HUES64 (cell line): ENCODE data around the gene CDC42BPB.

Source experiments
- H3K27ac ChIP-seq: 2 replicates; pipeline ENCODE4 v1.7.0; 2013; ENCODE audit warnings: low read depth, low read length, inconsistent platforms
- H3K27me3 ChIP-seq: 2 replicates; pipeline ENCODE4 v1.6.1; 2013; ENCODE audit warnings: mild to moderate bottlenecking, low read length; ENCODE audit not compliant: insufficient read depth
- H3K36me3 ChIP-seq: 2 replicates; pipeline ENCODE4 v1.6.1; 2013; ENCODE audit warnings: mild to moderate bottlenecking, low read length; ENCODE audit not compliant: insufficient read depth
- H3K4me1 ChIP-seq: 2 replicates; pipeline ENCODE4 v1.6.1; 2013; ENCODE audit warnings: mild to moderate bottlenecking, low read length, moderate library complexity; ENCODE audit not compliant: insufficient read depth
- H3K4me3 ChIP-seq: 2 replicates; pipeline ENCODE4 v1.5.1; 2013; ENCODE audit warnings: mild to moderate bottlenecking, low read length, moderate library complexity
- H3K9ac ChIP-seq: 2 replicates; pipeline ENCODE4 v1.6.1; 2013; ENCODE audit warnings: mild to moderate bottlenecking, low read depth, low read length
- H3K9me3 ChIP-seq: 2 replicates; pipeline ENCODE4 v1.6.1; 2013; ENCODE audit warnings: low read depth, low read length; ENCODE audit not compliant: insufficient read depth
- WGBS: fragments of 150-250, 120-280 bp; methylation state at CpG from one replicate; pipeline ENCODE4 v1.1.7; 2013; ENCODE audit warnings: missing lambda C conversion rate; 5-methylcytosine and 5-hydroxymethylcytosine counted together

The CDC42BPB gene

GRCh38 chr14:102953100-102953499 is 104.2 kb downstream of the CDC42BPB start:
- peaks cover 89% of the 10 kb centered on the region for H3K36me3 ChIP-seq
- H3K27me3 ChIP-seq = no peaks in the 10 kb centered on the region
- no peak overlapping the region for H3K27ac ChIP-seq
- H3K4me3 ChIP-seq = no peak overlapping the region
- 95% methylated on average over 15 of the region's 15 CpGs for WGBS
- no peak overlapping the region for H3K9ac ChIP-seq
- H3K4me1 ChIP-seq = no peaks in the 10 kb centered on the region
- H3K9me3 ChIP-seq = no peaks in the 10 kb centered on the region

DNA sequence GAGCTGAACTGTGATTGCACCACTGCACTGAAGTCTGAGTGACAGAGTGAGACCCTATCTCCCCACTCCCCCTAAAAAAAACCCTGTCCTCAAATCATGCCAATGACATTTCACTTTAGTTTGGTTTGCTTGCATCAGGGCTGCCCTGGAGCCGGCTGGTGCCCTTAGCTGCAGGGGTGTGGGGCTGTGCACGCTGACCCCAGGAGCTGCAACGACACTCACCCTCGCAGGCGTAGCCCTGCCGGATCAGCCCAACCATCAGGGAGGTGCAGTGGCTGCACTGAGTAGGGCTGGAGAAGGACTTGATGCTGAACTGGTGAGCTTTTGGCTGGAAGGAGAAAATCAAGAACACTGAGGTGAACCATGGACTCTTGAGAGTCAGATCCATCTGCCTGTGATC is 105.1 kb downstream of the CDC42BPB start:
- Histone ChIP-seq H3K9me3 (no peaks in the 10 kb centered on the region), H3K27ac (no peak overlapping the region), H3K36me3 (peaks cover 87% of the 10 kb centered on the region), H3K27me3 (no peaks in the 10 kb centered on the region), H3K4me1 (no peaks in the 10 kb centered on the region), H3K9ac (no peak overlapping the region), H3K4me3 (no peak overlapping the region)
- WGBS = 90% methylated on average over 6 of the region's 6 CpGs

GRCh38 chr14:102951799-102952198 is 105.5 kb downstream of the CDC42BPB start:
- Histone ChIP-seq H3K4me1 (no peaks in the 10 kb centered on the region), H3K4me3 (no peak overlapping the region), H3K9ac (no peak overlapping the region), H3K27ac (no peak overlapping the region), H3K27me3 (no peaks in the 10 kb centered on the region), H3K9me3 (no peaks in the 10 kb centered on the region), H3K36me3 (peaks cover 87% of the 10 kb centered on the region)
- 81% methylated on average over 8 of the region's 8 CpGs for WGBS

DNA sequence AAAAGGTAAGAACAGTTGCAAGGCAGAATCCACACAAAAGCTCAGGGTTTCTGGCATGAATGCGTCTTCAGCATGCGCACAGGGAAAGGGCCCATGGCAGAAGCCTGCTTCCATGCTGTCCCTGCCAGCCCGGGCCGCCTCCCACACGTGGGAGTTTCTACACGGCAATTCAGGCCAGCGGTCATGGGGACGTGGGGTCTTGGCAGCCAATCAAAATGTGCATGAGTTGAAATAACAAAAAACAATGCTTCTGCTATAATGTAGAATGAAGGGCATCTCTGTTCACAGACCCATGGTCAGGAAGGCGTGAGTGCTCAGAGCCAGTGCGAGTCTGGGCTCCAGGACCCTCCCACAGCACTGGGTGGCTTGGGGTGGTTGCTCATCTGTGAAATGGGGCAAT is 106.3 kb downstream of the CDC42BPB start:
- Histone ChIP-seq H3K27ac (no peak overlapping the region), H3K9me3 (no peaks in the 10 kb centered on the region), H3K4me3 (no peak overlapping the region), H3K4me1 (no peaks in the 10 kb centered on the region), H3K36me3 (peaks cover 87% of the 10 kb centered on the region), H3K9ac (no peak overlapping the region), H3K27me3 (no peaks in the 10 kb centered on the region)
- 94% methylated on average over 10 of the region's 10 CpGs for WGBS

DNA sequence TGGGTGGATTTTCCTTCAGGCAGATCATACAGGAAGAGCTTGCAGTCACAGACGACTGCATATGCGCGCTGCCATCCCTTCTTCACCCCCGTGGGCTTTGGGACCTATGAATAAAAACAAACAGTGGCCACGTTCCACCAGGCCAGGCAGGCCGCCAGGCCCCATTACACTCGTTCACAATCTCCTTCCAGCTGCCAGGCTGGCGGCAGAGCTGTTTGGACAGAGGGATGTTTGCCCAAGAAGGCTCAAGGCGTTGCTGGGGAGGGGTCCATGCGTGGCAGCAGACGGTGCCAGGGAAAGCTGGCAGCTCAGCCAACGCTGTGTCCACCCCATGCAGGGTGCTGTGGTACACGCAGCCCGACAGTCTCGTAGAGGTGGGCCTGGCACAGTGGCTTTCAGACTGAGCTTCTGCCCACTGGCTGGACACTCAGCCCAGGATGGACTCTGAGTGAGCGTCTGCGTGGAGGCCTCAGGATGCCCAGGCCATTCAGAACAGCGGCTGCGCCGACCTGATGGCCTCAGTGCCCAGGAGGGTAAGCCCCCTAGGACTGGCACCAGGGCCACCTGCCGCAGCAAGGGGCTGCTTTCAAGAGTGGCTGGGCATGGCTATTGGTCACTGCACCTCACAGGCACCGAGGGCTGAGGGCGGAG is 107.4 kb downstream of the CDC42BPB start:
- H3K4me3 ChIP-seq = no peak overlapping the region
- peaks cover 87% of the 10 kb centered on the region for H3K36me3 ChIP-seq
- no peaks in the 10 kb centered on the region for H3K9me3 ChIP-seq
- no peak overlapping the region for H3K9ac ChIP-seq
- no peaks in the 10 kb centered on the region for H3K27me3 ChIP-seq
- no peaks in the 10 kb centered on the region for H3K4me1 ChIP-seq
- WGBS = 95% methylated on average over 23 of the region's 23 CpGs
- H3K27ac ChIP-seq = no peak overlapping the region

DNA sequence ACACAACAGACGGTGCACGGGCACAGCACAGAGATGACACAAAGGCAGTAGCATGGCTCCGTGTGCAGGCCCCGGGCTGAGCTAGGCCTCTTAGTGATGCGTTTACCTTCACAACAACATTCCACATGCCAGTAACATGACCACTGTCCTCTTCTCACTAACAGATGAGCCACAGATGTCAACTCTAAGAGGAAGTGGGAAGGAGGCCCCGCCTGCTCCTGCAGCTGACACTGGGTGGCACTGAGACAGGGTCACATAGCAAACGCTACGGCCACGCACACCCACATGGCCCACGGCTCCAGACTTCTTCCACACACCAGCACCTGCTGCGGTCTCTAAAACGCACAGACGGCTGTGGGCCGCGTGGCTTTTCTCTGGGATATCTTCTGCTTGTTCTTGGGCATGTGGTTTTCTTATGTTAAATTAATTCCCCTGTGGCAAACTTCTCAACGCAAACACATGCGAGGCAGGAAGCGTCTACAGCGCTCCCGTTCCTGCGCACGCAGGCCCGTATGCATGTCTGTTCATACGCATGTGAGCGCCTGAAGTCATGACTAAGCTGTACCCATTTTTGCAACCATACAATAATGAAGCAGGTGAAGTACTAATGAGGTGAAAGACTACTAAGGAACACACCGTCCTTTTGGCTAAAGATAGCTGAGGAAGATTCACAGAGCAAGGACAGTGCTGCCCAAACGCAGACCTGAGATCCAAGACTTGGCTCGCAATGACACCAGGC is 108.1 kb downstream of the CDC42BPB start:
- Histone ChIP-seq H3K9me3 (no peaks in the 10 kb centered on the region), H3K27ac (no peak overlapping the region), H3K9ac (no peak overlapping the region), H3K27me3 (no peaks in the 10 kb centered on the region), H3K4me3 (no peak overlapping the region), H3K36me3 (peaks cover 87% of the 10 kb centered on the region), H3K4me1 (no peaks in the 10 kb centered on the region)
- 96% methylated on average over 28 of the region's 28 CpGs for WGBS

DNA sequence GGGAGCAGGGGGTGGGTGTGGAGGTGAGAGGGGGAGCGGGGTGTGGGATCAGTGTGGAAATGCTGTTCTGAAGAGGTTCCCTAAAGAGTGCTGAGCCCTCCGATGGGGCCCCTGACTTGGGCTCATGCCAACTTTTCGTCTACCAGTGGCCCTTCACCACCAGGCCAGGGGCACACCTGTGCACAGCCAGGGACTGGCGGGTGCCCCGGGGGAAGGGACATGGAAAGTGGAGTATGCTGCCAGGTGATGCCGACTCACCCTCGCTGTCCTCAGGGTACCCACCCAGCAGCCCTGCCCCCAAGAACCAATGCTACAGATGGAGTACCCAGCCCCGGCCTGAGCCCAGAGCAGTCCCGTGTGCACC is 108.7 kb downstream of the CDC42BPB start:
- Histone ChIP-seq H3K4me1 (no peaks in the 10 kb centered on the region), H3K9ac (no peak overlapping the region)

GRCh38 chr14:102947321-102948103 is 109.8 kb downstream of the CDC42BPB start:
- Histone ChIP-seq H3K4me3 (no peak overlapping the region), H3K9ac (no peak overlapping the region), H3K9me3 (no peaks in the 10 kb centered on the region), H3K27me3 (no peaks in the 10 kb centered on the region), H3K27ac (no peak overlapping the region), H3K36me3 (peaks cover 83% of the 10 kb centered on the region), H3K4me1 (no peaks in the 10 kb centered on the region)
- WGBS = 92% methylated on average over 27 of the region's 27 CpGs

More for the DNA sequence above, 108.7 kb downstream of the CDC42BPB start:
- Histone ChIP-seq H3K4me3 (no peak overlapping the region), H3K9me3 (no peaks in the 10 kb centered on the region), H3K27me3 (no peaks in the 10 kb centered on the region), H3K36me3 (peaks cover 87% of the 10 kb centered on the region), H3K27ac (no peak overlapping the region)
- 96% methylated on average over 9 of the region's 9 CpGs for WGBS

- no peak overlapping the region for H3K27ac ChIP-seq
- 91% methylated on average over 29 of the region's 29 CpGs for WGBS
- no peaks in the 10 kb centered on the region for H3K4me1 ChIP-seq
These were observed 111.8 kb downstream of the CDC42BPB start for GRCh38 chr14:102945346-102946130.

GRCh38 chr14:102944448-102945330 is 112.7 kb downstream of the CDC42BPB start:
- Histone ChIP-seq H3K27ac (no peak overlapping the region), H3K4me1 (no peaks in the 10 kb centered on the region), H3K9me3 (no peaks in the 10 kb centered on the region), H3K36me3 (peaks cover 75% of the 10 kb centered on the region), H3K9ac (no peak overlapping the region; the same call in 1 of the 2 replicates), H3K4me3 (no peak overlapping the region), H3K27me3 (no peaks in the 10 kb centered on the region)
- 93% methylated on average over 36 of the region's 36 CpGs for WGBS

More at GRCh38 chr14:102945346-102946130, 111.8 kb downstream of the CDC42BPB start:
- no peak overlapping the region for H3K9ac ChIP-seq
- H3K9me3 ChIP-seq = no peaks in the 10 kb centered on the region
- H3K4me3 ChIP-seq = no peak overlapping the region
- H3K27me3 ChIP-seq = no peaks in the 10 kb centered on the region
- peaks cover 77% of the 10 kb centered on the region for H3K36me3 ChIP-seq
